ENCODE measurements around the gene AMZ1. TPM values are rescaled to one million over a fixed set of nuclear protein-coding genes. Genes with fewer than 3 reads are reported as not detected.
"Not testable (repeated sequence)": the region's sequence is repeated elsewhere in the genome, so short reads cannot be mapped to it uniquely, and the experiment has no call there.

AMZ1 gene
- total and polyA plus RNA-seq, 2 donors = 0.05 to 0.07 TPM

GRCh38 chr7:2723138-2723850, 35.3 kb downstream of the AMZ1 start:
- Histone ChIP-seq H3K36me3 (ENCODE audit: control insufficient read depth in 2 of 2, insufficient read depth in 2 of 2, low read length in 1 of 2) (no peaks in the 10 kb centered on the region), H3K4me1 (ENCODE audit: control insufficient read depth in 2 of 2, insufficient read depth in 2 of 2, low read length in 2 of 2) (peaks cover 0 to 43% of the 10 kb centered on the region in 2 donors), H3K27ac (ENCODE audit: low read depth in 1 of 2, low read length in 1 of 2) (no peak overlapping the region), H3K27me3 (ENCODE audit: control insufficient read depth in 2 of 2, insufficient read depth in 1 of 2, low read length in 1 of 2) (peaks cover 13 to 52% of the 10 kb centered on the region in 2 donors), H3K9me3 (ENCODE audit: control insufficient read depth in 2 of 2, insufficient read depth in 1 of 2, low read length in 1 of 2) (peaks cover 0 to 4% of the 10 kb centered on the region in 2 donors), H3K4me3 (ENCODE audit: low read length in 2 of 2) (no peak overlapping the region)
- peak in 1 of 9 donors; percentile 69 for DNase-seq (ENCODE audit: low read depth in 6 of 9, low spot score in 9 of 9)
- 65% methylated on average over 23 of the region's 23 CpGs for WGBS

DNA sequence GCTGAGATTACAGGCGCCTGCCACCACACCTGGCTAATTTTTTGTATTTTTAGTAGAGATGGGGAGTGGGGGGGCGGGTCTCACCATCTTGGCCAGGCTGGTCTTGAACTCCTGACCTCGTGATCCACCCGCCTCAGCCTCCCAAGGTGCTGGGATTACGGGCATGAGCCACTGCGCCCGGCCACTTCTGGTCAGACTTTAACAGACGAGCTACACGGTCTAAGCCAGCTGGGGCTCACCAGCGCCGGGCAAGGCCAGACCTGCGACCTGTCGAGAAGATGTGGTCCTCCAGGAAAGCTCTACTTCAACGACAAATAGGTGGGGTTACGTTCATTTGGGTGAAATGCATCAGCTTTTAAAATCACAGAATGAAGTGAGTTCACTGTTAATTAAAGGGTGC, 36.0 kb downstream of the AMZ1 start:
- H3K4me3 ChIP-seq (ENCODE audit: low read length in 2 of 2); H3K9me3 ChIP-seq (ENCODE audit: control insufficient read depth in 2 of 2, insufficient read depth in 1 of 2, low read length in 1 of 2); DNase-seq (ENCODE audit: low read depth in 6 of 9, low spot score in 9 of 9); H3K27ac ChIP-seq (ENCODE audit: low read depth in 1 of 2, low read length in 1 of 2); H3K36me3 ChIP-seq (ENCODE audit: control insufficient read depth in 2 of 2, insufficient read depth in 2 of 2, low read length in 1 of 2): not testable (repeated sequence)
- Histone ChIP-seq H3K4me1 (ENCODE audit: control insufficient read depth in 2 of 2, insufficient read depth in 2 of 2, low read length in 2 of 2) (peaks cover 0 to 36% of the 10 kb centered on the region in 2 donors), H3K27me3 (ENCODE audit: control insufficient read depth in 2 of 2, insufficient read depth in 1 of 2, low read length in 1 of 2) (peaks cover 10 to 44% of the 10 kb centered on the region in 2 donors)
- 96% methylated on average over 15 of the region's 15 CpGs for WGBS

DNA sequence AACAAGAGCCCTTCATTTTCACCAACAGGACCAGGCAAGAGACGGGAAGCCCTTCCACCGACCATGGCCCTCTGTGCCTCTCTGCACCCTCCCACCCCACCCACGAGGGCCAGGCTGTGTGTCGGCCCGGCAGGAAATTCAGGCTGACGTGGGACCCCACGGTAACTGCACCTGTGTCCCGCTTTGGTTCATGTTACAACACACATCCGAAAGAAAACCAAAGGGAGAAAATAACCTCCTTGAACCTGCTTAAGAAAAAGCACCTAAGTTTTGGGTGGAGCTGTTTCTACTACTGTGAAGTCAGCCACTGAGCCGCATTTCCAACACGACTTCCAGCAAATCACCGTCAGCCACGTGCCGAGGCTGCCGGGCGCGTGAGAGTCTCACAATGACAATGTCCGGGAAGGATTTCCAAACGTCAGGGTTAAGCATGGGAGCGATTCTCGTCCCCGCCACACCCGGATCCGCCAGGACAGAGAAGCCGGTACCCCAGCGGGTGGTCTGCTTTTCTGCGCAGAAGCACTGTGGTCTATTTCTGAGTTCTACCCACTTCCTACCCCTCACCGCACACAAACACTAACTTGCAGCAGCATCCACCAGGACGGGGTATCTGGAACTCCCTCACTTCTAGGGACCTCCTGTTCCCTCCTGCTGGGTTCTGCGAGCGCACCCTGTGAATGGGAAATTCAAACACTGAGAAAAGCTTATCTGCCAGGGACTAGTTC, 36.6 kb downstream of the AMZ1 start:
- 66% methylated on average over 31 of the region's 31 CpGs for WGBS
- H3K27me3 ChIP-seq (ENCODE audit: control insufficient read depth in 2 of 2, insufficient read depth in 1 of 2, low read length in 1 of 2) = peaks cover 8 to 41% of the 10 kb centered on the region in 2 donors
- peak in 1 of 9 donors; percentile 59 for DNase-seq (ENCODE audit: low read depth in 6 of 9, low spot score in 9 of 9)
- H3K4me3 ChIP-seq (ENCODE audit: low read length in 2 of 2) = no peak overlapping the region
- no peaks in the 10 kb centered on the region for H3K36me3 ChIP-seq (ENCODE audit: control insufficient read depth in 2 of 2, insufficient read depth in 2 of 2, low read length in 1 of 2)
- H3K9me3 ChIP-seq (ENCODE audit: control insufficient read depth in 2 of 2, insufficient read depth in 1 of 2, low read length in 1 of 2) = peaks cover 0 to 4% of the 10 kb centered on the region in 2 donors
- no peak overlapping the region for H3K27ac ChIP-seq (ENCODE audit: low read depth in 1 of 2, low read length in 1 of 2)
- peaks cover 0 to 33% of the 10 kb centered on the region in 2 donors for H3K4me1 ChIP-seq (ENCODE audit: control insufficient read depth in 2 of 2, insufficient read depth in 2 of 2, low read length in 2 of 2)

DNA sequence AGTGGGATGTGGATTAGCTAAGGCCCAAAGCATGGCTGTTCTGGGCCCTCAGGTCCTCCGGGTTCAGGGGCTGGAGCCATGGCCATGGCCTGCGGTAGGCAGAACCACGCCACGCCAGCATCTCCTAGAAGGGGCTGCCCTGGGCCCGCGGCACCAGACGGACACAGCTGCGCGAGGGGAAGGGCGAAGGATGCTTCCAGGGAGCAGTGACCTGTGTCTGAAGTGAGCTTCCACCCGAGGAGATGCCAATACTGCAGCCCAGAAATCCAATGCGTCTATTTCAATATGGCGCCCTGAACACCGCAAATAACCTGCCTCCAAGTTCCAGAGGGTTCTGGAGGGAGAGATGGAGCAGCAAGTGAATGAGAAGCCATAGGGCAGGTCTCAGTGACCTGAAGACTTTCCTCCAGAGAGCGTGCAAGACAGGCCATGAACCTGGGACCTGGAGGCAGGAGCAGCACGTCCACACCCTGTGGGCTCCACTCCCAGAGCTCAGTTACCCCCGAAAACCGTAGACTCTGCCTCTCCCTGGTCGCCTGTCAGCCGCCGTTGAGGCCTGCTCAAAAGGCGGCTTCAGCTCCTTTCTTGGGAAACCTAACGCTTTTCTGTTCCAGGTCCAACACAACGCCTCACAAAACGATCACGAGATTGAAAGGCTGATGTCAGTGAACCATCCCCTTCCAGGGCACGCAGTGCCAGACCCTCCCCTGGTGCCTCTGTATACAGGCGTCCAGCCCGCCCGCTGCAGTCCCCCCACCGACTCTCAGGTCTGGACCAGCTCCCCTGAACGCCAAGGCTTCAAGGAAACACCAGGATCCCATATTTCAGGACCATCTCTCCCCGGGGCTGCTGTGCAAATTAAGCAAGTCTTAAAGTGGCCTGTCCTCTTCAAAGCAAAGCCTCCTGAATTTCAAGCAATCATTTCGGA, 37.4 kb downstream of the AMZ1 start:
- WGBS = 99% methylated on average over 34 of the region's 34 CpGs
- DNase-seq (ENCODE audit: low read depth in 6 of 9, low spot score in 9 of 9) = no peak
- Histone ChIP-seq H3K9me3 (ENCODE audit: control insufficient read depth in 2 of 2, insufficient read depth in 1 of 2, low read length in 1 of 2) (peaks cover 0 to 4% of the 10 kb centered on the region in 2 donors), H3K4me3 (ENCODE audit: low read length in 2 of 2) (no peak overlapping the region), H3K27ac (ENCODE audit: low read depth in 1 of 2, low read length in 1 of 2) (no peak overlapping the region), H3K4me1 (ENCODE audit: control insufficient read depth in 2 of 2, insufficient read depth in 2 of 2, low read length in 2 of 2) (peaks cover 0 to 33% of the 10 kb centered on the region in 2 donors), H3K36me3 (ENCODE audit: control insufficient read depth in 2 of 2, insufficient read depth in 2 of 2, low read length in 1 of 2) (no peaks in the 10 kb centered on the region), H3K27me3 (ENCODE audit: control insufficient read depth in 2 of 2, insufficient read depth in 1 of 2, low read length in 1 of 2) (peaks cover 5 to 33% of the 10 kb centered on the region in 2 donors)

GRCh38 chr7:2726316-2727018, 38.5 kb downstream of the AMZ1 start:
- Histone ChIP-seq H3K36me3 (ENCODE audit: control insufficient read depth in 2 of 2, insufficient read depth in 2 of 2, low read length in 1 of 2) (no peaks in the 10 kb centered on the region), H3K4me1 (ENCODE audit: control insufficient read depth in 2 of 2, insufficient read depth in 2 of 2, low read length in 2 of 2) (peaks cover 0 to 26% of the 10 kb centered on the region in 2 donors), H3K9me3 (ENCODE audit: control insufficient read depth in 2 of 2, insufficient read depth in 1 of 2, low read length in 1 of 2) (no peaks in the 10 kb centered on the region), H3K4me3 (ENCODE audit: low read length in 2 of 2) (no peak overlapping the region), H3K27ac (ENCODE audit: low read depth in 1 of 2, low read length in 1 of 2) (no peak overlapping the region), H3K27me3 (ENCODE audit: control insufficient read depth in 2 of 2, insufficient read depth in 1 of 2, low read length in 1 of 2) (peaks cover 2 to 24% of the 10 kb centered on the region in 2 donors)
- DNase-seq (ENCODE audit: low read depth in 6 of 9, low spot score in 9 of 9) = no peak
- WGBS = 92% methylated on average over 18 of the region's 18 CpGs

DNA sequence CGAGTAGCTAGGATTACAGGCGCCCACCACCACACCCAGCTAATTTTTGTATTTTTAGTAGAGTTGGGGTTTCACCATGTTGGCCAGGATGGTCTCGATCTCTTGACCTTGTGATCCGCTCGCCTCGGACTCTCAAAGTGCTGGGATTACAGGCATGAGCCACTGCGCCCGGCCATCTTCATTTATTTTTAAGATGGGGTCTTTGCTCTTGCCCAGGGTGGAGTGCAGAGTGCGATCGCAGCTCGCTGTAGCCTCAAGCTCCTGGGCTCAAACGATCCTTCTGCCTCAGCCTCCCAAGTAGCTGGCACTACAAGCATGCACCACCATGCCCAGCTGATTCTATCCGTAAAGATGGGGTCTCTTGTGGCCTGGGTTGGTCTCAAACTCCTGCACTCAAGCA, 39.2 kb downstream of the AMZ1 start:
- DNase-seq (ENCODE audit: low read depth in 6 of 9, low spot score in 9 of 9); H3K4me3 ChIP-seq (ENCODE audit: low read length in 2 of 2); H3K27ac ChIP-seq (ENCODE audit: low read depth in 1 of 2, low read length in 1 of 2); H3K36me3 ChIP-seq (ENCODE audit: control insufficient read depth in 2 of 2, insufficient read depth in 2 of 2, low read length in 1 of 2); H3K9me3 ChIP-seq (ENCODE audit: control insufficient read depth in 2 of 2, insufficient read depth in 1 of 2, low read length in 1 of 2): not testable (repeated sequence)
- Histone ChIP-seq H3K27me3 (ENCODE audit: control insufficient read depth in 2 of 2, insufficient read depth in 1 of 2, low read length in 1 of 2) (peaks cover 2 to 18% of the 10 kb centered on the region in 2 donors), H3K4me1 (ENCODE audit: control insufficient read depth in 2 of 2, insufficient read depth in 2 of 2, low read length in 2 of 2) (peaks cover 0 to 26% of the 10 kb centered on the region in 2 donors)
- WGBS = 82% methylated on average over 13 of the region's 13 CpGs

DNA sequence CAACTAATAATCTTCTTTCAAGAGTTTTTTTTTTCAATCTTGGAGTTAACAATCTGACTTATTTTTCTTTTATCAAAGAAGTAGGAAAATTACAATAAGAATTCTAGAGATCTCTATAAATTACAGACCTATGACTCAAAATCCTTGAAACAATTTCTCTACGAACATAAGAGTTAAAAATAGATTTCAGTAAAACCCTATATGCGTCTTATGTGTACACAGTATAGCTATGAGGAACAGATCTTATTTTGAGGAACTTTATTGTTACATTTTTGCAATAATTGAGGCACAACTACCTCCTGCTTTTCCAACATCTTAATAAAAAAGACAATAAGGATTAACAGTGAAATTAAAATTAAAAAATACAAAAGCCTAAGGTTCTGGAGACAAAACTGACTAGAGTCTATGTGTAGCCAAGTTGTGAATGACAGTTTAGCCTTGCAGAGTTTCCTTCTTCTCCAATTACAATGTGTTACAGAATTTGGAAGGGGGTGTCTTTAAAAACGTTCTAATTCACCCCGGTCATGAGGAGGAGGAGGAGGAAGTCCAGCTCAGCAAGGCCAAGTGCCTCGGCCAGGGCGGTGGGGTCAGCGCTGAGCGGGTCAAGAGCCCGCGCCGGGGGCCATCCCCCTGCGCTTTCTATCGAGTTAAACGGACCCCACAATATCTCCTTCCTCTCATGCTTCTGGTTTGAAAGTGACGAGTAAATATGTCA, 40.5 kb downstream of the AMZ1 start:
- H3K27me3 ChIP-seq (ENCODE audit: control insufficient read depth in 2 of 2, insufficient read depth in 1 of 2, low read length in 1 of 2) = peaks cover 1 to 16% of the 10 kb centered on the region in 2 donors
- H3K36me3 ChIP-seq (ENCODE audit: control insufficient read depth in 2 of 2, insufficient read depth in 2 of 2, low read length in 1 of 2) = no peaks in the 10 kb centered on the region
- H3K27ac ChIP-seq (ENCODE audit: low read depth in 1 of 2, low read length in 1 of 2) = no peak overlapping the region
- WGBS = 83% methylated on average over 15 of the region's 15 CpGs
- H3K4me3 ChIP-seq (ENCODE audit: low read length in 2 of 2) = no peak overlapping the region
- no peaks in the 10 kb centered on the region for H3K9me3 ChIP-seq (ENCODE audit: control insufficient read depth in 2 of 2, insufficient read depth in 1 of 2, low read length in 1 of 2)
- DNase-seq (ENCODE audit: low read depth in 6 of 9, low spot score in 9 of 9) = no peak
- H3K4me1 ChIP-seq (ENCODE audit: control insufficient read depth in 2 of 2, insufficient read depth in 2 of 2, low read length in 2 of 2) = peaks cover 0 to 21% of the 10 kb centered on the region in 2 donors
